ENCODE measurements around the gene XXYLT1.

XXYLT1 gene

DNA sequence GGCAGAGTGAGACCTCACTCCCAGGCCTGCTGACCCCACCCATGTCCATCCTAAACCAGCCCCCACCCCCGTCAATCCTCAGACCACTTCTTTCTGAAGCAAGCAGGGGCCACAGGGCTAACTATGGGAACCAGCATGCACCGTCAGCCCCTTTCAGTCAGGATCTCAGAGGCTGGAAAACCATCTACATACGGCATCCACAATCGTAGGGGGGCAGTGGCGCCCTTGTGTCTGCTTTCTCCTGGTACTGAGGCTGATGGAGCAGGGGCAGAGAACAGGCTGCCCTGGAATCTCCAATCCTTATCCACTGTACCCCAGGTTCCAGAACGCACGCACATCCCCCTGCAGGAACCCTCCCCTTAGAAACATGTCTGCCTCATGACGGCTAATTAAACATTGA, 56.6 kb downstream of the XXYLT1 start:
- ATAC-seq (ENCODE audit: low read depth), result no peak
- no peaks in the 10 kb centered on the region for H3K27me3 ChIP-seq (ENCODE audit: insufficient read depth, poor library complexity, severe bottlenecking)
- H3K27ac ChIP-seq (ENCODE audit: poor library complexity, severe bottlenecking), result no peak overlapping the region
- no peaks in the 10 kb centered on the region for H3K9me3 ChIP-seq (ENCODE audit: severe bottlenecking)
- H3K4me3 ChIP-seq (ENCODE audit: severe bottlenecking), result no peak overlapping the region
- TF ChIP-seq, protein P1, sequence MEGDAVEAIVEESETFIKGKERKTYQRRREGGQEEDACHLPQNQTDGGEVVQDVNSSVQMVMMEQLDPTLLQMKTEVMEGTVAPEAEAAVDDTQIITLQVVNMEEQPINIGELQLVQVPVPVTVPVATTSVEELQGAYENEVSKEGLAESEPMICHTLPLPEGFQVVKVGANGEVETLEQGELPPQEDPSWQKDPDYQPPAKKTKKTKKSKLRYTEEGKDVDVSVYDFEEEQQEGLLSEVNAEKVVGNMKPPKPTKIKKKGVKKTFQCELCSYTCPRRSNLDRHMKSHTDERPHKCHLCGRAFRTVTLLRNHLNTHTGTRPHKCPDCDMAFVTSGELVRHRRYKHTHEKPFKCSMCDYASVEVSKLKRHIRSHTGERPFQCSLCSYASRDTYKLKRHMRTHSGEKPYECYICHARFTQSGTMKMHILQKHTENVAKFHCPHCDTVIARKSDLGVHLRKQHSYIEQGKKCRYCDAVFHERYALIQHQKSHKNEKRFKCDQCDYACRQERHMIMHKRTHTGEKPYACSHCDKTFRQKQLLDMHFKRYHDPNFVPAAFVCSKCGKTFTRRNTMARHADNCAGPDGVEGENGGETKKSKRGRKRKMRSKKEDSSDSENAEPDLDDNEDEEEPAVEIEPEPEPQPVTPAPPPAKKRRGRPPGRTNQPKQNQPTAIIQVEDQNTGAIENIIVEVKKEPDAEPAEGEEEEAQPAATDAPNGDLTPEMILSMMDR (IDR thresholded peaks at IDR 0.05; ENCODE audit: poor library complexity, severe bottlenecking), result no peak
- H3K36me3 ChIP-seq (ENCODE audit: low read depth), result no peaks in the 10 kb centered on the region
- peaks cover 15% of the 10 kb centered on the region for H3K4me1 ChIP-seq (ENCODE audit: insufficient read depth, poor library complexity, severe bottlenecking)
- DNase-seq (ENCODE audit: low spot score), result no peak

DNA sequence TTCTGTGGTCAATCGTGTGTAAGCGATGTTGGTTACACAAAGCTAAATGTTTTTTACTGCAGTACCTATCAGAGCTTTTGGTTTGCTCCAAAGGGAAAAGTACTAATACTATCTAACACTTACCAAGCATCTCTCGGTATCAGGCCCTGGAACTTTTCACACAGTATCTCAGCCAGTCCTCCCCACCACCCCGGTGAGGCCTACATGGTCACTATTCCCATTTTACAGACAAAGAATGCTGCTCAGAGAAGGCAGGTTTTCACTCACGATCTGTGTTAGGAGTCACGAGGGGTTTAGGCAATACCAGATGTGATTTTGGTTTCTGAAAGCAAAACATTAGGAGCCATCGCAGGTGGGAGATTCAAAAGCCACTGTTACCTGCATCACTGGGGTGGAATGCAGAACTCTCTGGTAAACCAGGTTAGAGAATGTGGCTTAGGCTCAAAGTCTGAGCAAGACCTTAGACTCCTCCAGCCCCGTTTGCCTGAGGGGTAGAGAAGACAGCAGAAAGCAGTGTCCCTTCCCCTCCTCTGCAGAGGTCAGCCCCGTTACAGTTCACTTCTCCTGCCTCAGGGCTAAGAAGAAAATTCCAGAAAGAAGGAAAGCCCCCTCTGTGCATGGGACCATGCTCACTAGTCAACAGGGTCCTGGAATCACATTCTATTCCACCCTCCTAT, 57.2 kb downstream of the XXYLT1 start:
- ATAC-seq (ENCODE audit: low read depth), result no peak
- H3K36me3 ChIP-seq (ENCODE audit: low read depth), result no peaks in the 10 kb centered on the region
- DNase-seq (ENCODE audit: low spot score), result no peak
- H3K27ac ChIP-seq (ENCODE audit: poor library complexity, severe bottlenecking), result no peak overlapping the region
- no peaks in the 10 kb centered on the region for H3K9me3 ChIP-seq (ENCODE audit: severe bottlenecking)
- no peak overlapping the region for H3K4me3 ChIP-seq (ENCODE audit: severe bottlenecking)
- TF ChIP-seq, protein P1 (IDR thresholded peaks at IDR 0.05; ENCODE audit: poor library complexity, severe bottlenecking), result no peak
- H3K27me3 ChIP-seq (ENCODE audit: insufficient read depth, poor library complexity, severe bottlenecking), result no peaks in the 10 kb centered on the region
- H3K4me1 ChIP-seq (ENCODE audit: insufficient read depth, poor library complexity, severe bottlenecking), result peaks cover 15% of the 10 kb centered on the region

DNA sequence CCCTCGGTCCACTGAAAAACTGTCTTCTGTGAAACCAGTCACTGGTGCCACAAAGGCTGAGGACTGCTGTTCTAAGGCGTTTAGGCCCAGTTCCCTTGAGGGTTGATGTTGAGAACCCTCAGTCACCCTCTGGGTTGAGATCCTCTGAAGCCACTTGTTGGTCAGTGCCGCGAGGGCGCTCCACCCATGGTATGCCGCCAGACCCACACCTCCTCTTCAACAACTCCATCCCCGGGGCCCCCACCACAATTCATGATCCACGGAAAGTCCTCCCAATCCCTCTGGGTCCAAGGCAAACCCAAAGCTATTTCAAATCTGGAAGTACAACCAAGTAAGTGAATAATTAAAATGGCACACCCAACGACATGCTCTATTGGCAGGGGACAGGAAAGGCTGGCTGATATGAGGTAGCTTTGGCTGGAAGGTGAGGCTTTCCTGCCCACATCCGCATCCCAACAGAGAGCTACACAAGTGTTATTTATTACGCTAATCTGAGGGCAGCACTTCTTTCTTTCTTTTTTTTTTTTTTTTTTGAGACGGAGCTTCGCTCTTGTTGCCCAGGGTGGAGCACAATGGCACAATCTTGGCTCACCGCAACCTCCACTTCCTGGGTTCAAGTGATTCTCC, 58.1 kb downstream of the XXYLT1 start:
- H3K36me3 ChIP-seq (ENCODE audit: low read depth), result no peaks in the 10 kb centered on the region
- H3K4me1 ChIP-seq (ENCODE audit: insufficient read depth, poor library complexity, severe bottlenecking), result peaks cover 15% of the 10 kb centered on the region
- DNase-seq (ENCODE audit: low spot score) (no peak), ATAC-seq (ENCODE audit: low read depth) (no peak)
- no peaks in the 10 kb centered on the region for H3K9me3 ChIP-seq (ENCODE audit: severe bottlenecking)
- no peak overlapping the region for H3K4me3 ChIP-seq (ENCODE audit: severe bottlenecking)
- H3K27me3 ChIP-seq (ENCODE audit: insufficient read depth, poor library complexity, severe bottlenecking), result no peaks in the 10 kb centered on the region
- TF ChIP-seq, protein P1 (IDR thresholded peaks at IDR 0.05; ENCODE audit: poor library complexity, severe bottlenecking), result no peak
- no peak overlapping the region for H3K27ac ChIP-seq (ENCODE audit: poor library complexity, severe bottlenecking)

DNA sequence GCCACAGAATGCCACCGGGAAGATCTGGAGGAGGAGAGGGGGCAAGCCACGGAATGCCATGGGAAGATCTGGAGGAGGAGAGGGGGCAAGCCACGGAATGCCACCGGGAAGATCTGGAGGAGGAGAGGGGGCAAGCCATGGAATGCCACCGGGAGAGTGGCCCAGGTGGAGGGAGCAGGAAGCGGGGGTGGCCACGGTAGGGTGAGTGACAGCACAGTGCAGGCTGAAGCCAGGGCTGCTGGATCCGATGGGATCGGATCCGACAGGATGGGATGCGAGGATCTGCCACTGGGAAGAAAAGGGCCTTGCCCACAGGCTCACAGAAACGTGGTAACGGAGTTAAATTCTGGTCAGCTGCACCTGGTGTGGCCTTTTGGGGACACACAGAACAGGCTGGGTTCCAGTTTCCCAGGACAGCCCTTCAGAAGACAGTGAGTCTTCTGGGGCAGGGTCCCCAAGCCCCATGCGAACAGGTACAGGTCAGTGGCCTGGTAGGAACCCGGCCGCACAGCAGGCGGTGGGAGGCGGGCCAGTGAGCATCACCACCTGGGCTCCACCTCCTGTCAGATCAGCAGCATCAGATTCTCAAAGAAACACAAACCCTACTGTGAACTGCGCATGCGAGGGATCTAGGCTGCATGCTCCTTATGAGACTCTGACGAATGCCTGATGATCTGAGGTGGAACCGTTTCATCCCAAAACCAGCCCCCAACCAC, 58.8 kb downstream of the XXYLT1 start:
- ATAC-seq (ENCODE audit: low read depth), result no peak
- TF ChIP-seq, protein P1 (IDR thresholded peaks at IDR 0.05; ENCODE audit: poor library complexity, severe bottlenecking), result no peak

More for the DNA sequence above, 58.8 kb downstream of the XXYLT1 start:
- Histone ChIP-seq H3K36me3 (ENCODE audit: low read depth) (no peaks in the 10 kb centered on the region), H3K4me3 (ENCODE audit: severe bottlenecking) (no peak overlapping the region), H3K27me3 (ENCODE audit: insufficient read depth, poor library complexity, severe bottlenecking) (no peaks in the 10 kb centered on the region), H3K27ac (ENCODE audit: poor library complexity, severe bottlenecking) (no peak overlapping the region), H3K9me3 (ENCODE audit: severe bottlenecking) (no peaks in the 10 kb centered on the region), H3K4me1 (ENCODE audit: insufficient read depth, poor library complexity, severe bottlenecking) (peaks cover 15% of the 10 kb centered on the region)
- no peak for DNase-seq (ENCODE audit: low spot score)

All from RWPE2 (cell line).